Measurements from ENCODE around the gene RNPEP. TPM values are rescaled to one million over a fixed set of nuclear protein-coding genes. Genes with fewer than 3 reads are reported as not detected.

Gene RNPEP
- total RNA-seq, 1 donor from 2014 or later = 42.1 TPM

Small RNAs within 50 kb of the gene (microRNA-seq; reads per million reads assigned to microRNA genes)
- gene MIR6740 (ENCODE audit: borderline number of aligned reads) = 2.2 reads per million

Other genes with a start within 250 kb of the RNPEP start
- 47.1 to 69.5 TPM (median 48.2 TPM) in 3 replicates for gene IPO9, start 153.5 kb upstream of the RNPEP start, total RNA-seq
- 29.7 to 39.1 TPM (median 37.7 TPM) in 3 replicates for gene SHISA4, start 93.8 kb upstream of the RNPEP start, total RNA-seq
- gene LMOD1, start 36.1 kb upstream of the RNPEP start, total RNA-seq = 17.7 to 83.6 TPM (median 80.5 TPM) in 3 replicates
- 62.5 to 69.6 TPM (median 68.5 TPM) in 3 replicates for gene TIMM17A, start 27.1 kb upstream of the RNPEP start, total RNA-seq
- 0.10 to 0.40 TPM (median 0.36 TPM) in 3 replicates for gene ELF3, start 27.9 kb downstream of the RNPEP start, total RNA-seq
- gene GPR37L1, start 140.3 kb downstream of the RNPEP start, total RNA-seq = not detected in 3 replicates
- 73.9 to 95.1 TPM (median 95.1 TPM) in 3 replicates for gene ARL8A, start 162.1 kb downstream of the RNPEP start, total RNA-seq
- not detected in 3 replicates for gene PTPN7, start 178.0 kb downstream of the RNPEP start, total RNA-seq
- 1.4 to 4.1 TPM (median 1.8 TPM) in 3 replicates for gene LGR6, start 211.2 kb downstream of the RNPEP start, total RNA-seq

All from chondrocyte (in vitro differentiated cells).